AG04449 (cell line): ENCODE results near the gene TRMT44.
"Not testable (repeated sequence)": the region's sequence is repeated elsewhere in the genome, so short reads cannot be mapped to it uniquely, and the experiment has no call there.

Experiments
- CTCF ChIA-PET: fragments of 350-600 bp; formaldehyde crosslinking; extraction: SDS; loops from one replicate; lab custom pipeline; 2021; ENCODE audit warnings: antibody characterized with exemption; lab: Yijun Ruan, JAX
- POLR2A ChIA-PET: fragments of 400-600, 350-600 bp; formaldehyde crosslinking; extraction: SDS; loops from one replicate; lab custom pipeline; 2020; ENCODE audit warnings: antibody characterized with exemption, inconsistent platforms; lab: Yijun Ruan, JAX
- DNase-seq: peaks from one replicate; pipeline ENCODE4 v3.0.0-alpha.2; 2010; ENCODE audit warnings: low read depth, low spot score
- H3K4me3 ChIP-seq: 2 replicates; pipeline ENCODE4 v1.5.1; 2011; ENCODE audit warnings: low read depth, mild to moderate bottlenecking, control low read depth, low read length
- TF ChIP-seq, protein P1 (sequence below): IDR thresholded peaks from one replicate; pipeline ENCODE4 v1.5.1; 2011; ENCODE audit warnings: mild to moderate bottlenecking, moderate library complexity, low read length, control low read depth, inconsistent platforms; ENCODE audit not compliant: insufficient read depth; ENCODE audit errors: missing control alignments

Gene TRMT44

DNA sequence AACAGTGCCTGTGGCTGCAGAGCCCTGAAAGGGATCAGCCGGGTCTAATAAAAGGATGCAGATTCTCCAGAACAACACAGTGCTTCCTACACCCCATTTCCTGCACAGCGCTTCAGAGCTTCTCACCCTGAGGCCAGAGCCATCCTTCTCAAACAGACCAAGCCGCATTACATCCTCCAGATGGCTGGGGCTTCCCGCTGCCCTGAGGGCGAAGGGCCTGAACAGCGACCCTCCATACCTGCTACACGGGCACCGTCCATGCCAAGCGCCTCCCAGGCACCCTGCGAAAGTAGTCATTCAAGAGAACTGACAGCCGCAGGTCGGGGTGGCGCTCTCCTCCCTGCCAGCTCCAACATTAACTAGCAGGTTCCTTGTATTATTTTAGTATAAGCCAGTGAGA is 36.6 kb upstream of the TRMT44 start:
- H3K4me3 ChIP-seq: no peak overlapping the region
- ChIA-PET CTCF (interaction anchor here (1.4 to 23.1 kb wide), 17 partner anchors 10 to 227 kb away, joined by 3 to 679 read pairs (median 8); partner anchors contain the start of gene HTRA3), POLR2A (no interaction called here)
- TF ChIP-seq, protein P1, sequence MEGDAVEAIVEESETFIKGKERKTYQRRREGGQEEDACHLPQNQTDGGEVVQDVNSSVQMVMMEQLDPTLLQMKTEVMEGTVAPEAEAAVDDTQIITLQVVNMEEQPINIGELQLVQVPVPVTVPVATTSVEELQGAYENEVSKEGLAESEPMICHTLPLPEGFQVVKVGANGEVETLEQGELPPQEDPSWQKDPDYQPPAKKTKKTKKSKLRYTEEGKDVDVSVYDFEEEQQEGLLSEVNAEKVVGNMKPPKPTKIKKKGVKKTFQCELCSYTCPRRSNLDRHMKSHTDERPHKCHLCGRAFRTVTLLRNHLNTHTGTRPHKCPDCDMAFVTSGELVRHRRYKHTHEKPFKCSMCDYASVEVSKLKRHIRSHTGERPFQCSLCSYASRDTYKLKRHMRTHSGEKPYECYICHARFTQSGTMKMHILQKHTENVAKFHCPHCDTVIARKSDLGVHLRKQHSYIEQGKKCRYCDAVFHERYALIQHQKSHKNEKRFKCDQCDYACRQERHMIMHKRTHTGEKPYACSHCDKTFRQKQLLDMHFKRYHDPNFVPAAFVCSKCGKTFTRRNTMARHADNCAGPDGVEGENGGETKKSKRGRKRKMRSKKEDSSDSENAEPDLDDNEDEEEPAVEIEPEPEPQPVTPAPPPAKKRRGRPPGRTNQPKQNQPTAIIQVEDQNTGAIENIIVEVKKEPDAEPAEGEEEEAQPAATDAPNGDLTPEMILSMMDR: no peak
- no peak for DNase-seq

DNA sequence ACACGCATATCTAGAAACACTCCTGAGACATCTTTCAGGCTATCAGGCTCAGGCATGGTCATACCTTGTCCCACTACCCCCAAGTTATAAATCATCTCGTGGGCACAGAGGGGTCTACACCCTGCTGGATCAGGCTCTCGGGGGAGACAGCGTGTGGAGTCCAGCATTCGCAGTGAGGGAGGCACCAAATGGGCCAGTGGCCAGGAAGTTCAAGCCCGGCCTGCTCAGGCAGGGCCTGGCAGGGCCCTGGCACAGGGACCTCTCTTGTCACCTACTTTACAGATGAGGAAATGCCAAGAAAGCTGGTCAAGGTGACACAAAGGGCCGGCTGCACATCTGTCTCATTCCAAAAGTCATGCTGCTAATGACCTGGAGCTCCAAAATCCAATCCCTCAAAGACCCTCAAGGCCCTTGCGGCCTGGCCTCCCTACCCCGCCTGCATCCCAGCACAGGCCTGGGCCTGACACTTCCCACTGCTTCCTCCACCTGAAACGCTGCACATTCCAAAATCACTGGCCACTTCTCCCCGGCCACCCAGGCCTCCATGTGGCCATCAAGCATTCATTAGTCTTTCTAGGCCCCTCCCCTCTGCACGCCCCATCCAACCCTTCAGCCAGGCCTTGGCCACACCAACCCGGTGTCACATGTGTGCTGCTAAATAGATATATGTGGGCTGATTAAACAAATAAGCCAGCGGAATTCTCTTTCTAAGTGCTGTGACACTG is 35.6 kb upstream of the TRMT44 start:
- CTCF ChIA-PET: interaction anchor here (0.7 to 23.1 kb wide), 9 partner anchors 11 to 235 kb away, joined by 3 to 679 read pairs (median 6); no protein-coding TSS in a partner anchor

DNA sequence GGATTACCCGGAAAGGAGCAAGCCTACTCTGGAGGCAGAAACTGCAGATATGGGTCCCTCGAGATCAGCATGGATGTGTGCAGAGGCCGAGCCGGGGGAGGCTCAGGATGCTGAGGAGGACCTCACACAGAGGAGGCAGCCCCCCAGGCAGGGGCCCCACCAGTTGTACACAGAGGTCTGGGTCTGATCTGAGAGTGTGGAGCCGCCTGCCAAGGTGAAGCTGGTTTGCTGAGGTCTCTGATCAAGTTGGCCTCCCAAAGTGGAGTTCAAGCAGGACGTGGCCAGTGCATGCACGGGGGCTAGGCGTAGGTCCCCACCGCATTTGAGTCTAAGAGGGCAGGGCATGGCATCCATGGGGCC is 35.1 kb upstream of the TRMT44 start:
- ChIA-PET POLR2A (no interaction called here), CTCF (interaction anchor here (0.7 to 23.1 kb wide), 8 partner anchors 10 to 236 kb away, joined by 3 to 679 read pairs (median 6); no protein-coding TSS in a partner anchor)
- H3K4me3 ChIP-seq: no peak overlapping the region
- no peak for DNase-seq
- TF ChIP-seq, protein P1: no peak

More for the DNA sequence above, 35.6 kb upstream of the TRMT44 start:
- H3K4me3 ChIP-seq: no peak overlapping the region
- no peak for DNase-seq
- TF ChIP-seq, protein P1: no peak
- POLR2A ChIA-PET: no interaction called here

DNA sequence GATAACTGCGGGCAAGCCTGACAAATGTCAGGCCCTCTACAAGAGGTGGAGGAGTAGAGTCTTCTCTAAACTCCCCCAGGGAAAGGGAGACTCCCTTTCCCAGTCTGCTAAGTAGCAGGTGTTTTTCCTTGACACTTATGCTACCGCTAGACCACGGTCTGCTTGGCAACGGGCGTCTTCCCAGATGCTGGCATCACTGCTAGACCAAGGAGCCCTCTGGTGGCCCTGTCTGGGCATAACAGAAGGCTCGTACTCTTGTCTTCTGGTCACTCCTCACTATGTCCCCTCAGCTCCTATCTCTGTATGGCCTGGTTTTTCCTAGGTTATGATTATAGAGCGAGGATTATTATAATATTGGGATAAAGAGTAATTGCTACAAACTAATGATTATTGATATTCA is 33.7 kb upstream of the TRMT44 start:
- H3K4me3 ChIP-seq, DNase-seq, POLR2A ChIA-PET: not testable (repeated sequence)
- TF ChIP-seq, protein P1: peak; percentile 28
- CTCF ChIA-PET: interaction anchor here (0.8 to 23.1 kb wide), 8 partner anchors 9 to 230 kb away, joined by 3 to 679 read pairs (median 6); no protein-coding TSS in a partner anchor

DNA sequence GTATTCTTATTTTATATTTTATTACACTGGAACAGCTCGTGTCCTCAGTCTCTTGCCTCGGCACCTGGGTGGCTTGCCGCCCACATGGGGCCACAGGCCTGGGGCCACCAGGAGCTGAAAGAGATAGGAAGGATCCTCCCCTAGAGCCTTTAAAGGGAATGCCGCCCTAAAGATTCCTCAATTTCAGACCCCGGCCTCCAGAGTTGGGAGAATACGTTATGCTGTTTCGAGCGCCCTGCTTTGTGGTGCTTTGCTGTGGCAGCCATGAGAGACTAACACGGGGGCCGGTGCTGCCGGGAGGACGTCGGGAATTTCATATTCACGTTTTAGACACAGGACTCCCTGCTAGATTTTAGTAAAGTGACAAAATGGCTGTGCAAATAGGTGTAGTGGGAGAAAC is 33.3 kb upstream of the TRMT44 start:
- POLR2A ChIA-PET: no interaction called here
- no peak for DNase-seq
- CTCF ChIA-PET: interaction anchor here (1.0 to 23.1 kb wide), 7 partner anchors 8 to 231 kb away, joined by 3 to 679 read pairs (median 8); no protein-coding TSS in a partner anchor
- TF ChIP-seq, protein P1: no peak
- no peak overlapping the region for H3K4me3 ChIP-seq

DNA sequence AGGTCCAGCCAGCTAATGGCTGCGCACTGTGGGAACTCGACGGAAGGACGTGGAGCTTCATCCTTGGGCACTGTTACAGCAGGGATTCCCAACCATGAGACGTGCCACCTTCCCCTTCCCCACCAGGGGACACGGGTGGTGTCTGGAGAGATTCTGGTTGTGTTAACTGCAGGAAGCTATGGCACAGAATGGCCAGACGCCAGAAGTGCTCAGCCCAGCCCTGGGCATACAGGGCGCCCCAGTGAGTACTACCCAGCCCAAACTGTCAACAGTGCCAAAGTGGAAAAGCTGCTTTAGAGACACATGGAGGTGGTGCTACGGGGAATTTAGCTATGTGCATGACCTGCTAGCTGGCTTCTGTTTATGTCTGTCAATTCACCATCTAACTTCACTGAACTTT is 32.8 kb upstream of the TRMT44 start:
- no peak for DNase-seq
- CTCF ChIA-PET: interaction anchor here (1.0 to 23.1 kb wide), 11 partner anchors 8 to 231 kb away, joined by 3 to 679 read pairs (median 7); no protein-coding TSS in a partner anchor
- no peak overlapping the region for H3K4me3 ChIP-seq
- TF ChIP-seq, protein P1: no peak
- POLR2A ChIA-PET: no interaction called here
